GM06990 (cell line): Measurements from ENCODE around the gene C17orf50.

Source experiments
- DNase-seq: peaks from one replicate; pipeline ENCODE4 v3.0.0-alpha.2; 2011; ENCODE audit not compliant: insufficient read length; ENCODE audit errors: extremely low read depth
- H3K27me3 ChIP-seq: replicated peaks from 2 replicates; pipeline ENCODE4 v1.6.0; 2011; ENCODE audit warnings: low read length; ENCODE audit not compliant: control insufficient read depth, insufficient read depth
- H3K36me3 ChIP-seq: 2 replicates; pipeline ENCODE4 v1.5.1; 2011; ENCODE audit warnings: low read length; ENCODE audit not compliant: control insufficient read depth, insufficient read depth
- H3K4me3 ChIP-seq: replicated peaks from 2 replicates; pipeline ENCODE4 v1.5.1; 2011; ENCODE audit warnings: low read depth, mild to moderate bottlenecking, control low read depth, low read length
- TF ChIP-seq, protein P1 (sequence below): IDR thresholded peaks from 2 replicates; pipeline ENCODE4 v1.5.1; 2011; ENCODE audit warnings: low read length, control low read depth, mild to moderate bottlenecking, inconsistent platforms; ENCODE audit not compliant: insufficient read depth, poor library complexity, severe bottlenecking

C17orf50 gene

DNA sequence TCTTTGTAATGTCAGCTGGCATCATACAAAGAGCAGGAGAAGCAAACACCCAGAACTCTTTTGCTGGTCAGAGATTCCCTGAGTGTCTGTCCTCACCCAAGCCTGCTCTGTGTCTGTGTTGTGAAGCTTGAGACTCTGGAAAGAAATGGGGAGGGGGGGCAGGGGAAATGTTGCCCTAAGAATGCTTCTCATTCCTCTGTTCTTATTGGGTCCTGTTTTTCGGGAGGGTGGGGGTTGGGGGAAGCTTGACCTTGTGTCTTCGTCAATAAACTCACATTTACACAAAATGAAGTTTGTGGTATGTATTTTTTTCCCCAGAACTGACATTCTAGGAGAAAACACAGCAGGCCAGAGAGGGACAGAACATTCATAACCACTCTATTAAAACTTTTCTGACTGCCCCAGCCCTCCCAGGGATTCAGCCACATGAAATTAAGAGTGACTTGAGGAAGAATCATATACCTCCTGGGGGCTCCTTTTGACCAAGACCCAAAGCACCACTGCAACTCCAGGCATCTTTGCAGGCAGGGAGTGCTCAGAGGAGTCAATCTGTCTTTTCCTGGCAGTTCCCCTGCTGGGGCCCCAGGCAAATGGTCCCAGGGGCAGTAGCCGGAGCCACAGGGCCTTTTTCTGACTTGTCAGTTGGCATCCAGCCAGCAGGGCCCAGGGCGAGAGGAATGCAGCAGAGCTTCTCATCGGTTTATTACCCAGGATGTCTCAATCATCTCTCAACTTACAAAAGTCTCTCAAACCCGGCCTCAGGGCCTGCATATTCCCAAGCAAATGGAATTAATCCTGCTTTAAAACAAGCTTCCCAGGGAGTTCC, 34.3 kb upstream of the C17orf50 start:
- TF ChIP-seq, protein P1, sequence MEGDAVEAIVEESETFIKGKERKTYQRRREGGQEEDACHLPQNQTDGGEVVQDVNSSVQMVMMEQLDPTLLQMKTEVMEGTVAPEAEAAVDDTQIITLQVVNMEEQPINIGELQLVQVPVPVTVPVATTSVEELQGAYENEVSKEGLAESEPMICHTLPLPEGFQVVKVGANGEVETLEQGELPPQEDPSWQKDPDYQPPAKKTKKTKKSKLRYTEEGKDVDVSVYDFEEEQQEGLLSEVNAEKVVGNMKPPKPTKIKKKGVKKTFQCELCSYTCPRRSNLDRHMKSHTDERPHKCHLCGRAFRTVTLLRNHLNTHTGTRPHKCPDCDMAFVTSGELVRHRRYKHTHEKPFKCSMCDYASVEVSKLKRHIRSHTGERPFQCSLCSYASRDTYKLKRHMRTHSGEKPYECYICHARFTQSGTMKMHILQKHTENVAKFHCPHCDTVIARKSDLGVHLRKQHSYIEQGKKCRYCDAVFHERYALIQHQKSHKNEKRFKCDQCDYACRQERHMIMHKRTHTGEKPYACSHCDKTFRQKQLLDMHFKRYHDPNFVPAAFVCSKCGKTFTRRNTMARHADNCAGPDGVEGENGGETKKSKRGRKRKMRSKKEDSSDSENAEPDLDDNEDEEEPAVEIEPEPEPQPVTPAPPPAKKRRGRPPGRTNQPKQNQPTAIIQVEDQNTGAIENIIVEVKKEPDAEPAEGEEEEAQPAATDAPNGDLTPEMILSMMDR, result no peak

GRCh38 chr17:35726953-35727460, 33.7 kb upstream of the C17orf50 start:
- no peak for DNase-seq
- H3K36me3 ChIP-seq, result peaks cover 9% of the 10 kb centered on the region
- peaks cover 2% of the 10 kb centered on the region; the same call in 1 of the 2 replicates for H3K27me3 ChIP-seq
- no peak overlapping the region for H3K4me3 ChIP-seq
- TF ChIP-seq, protein P1, result no peak

More for the DNA sequence above, 34.3 kb upstream of the C17orf50 start:
- Histone ChIP-seq H3K27me3 (peaks cover 2% of the 10 kb centered on the region; the same call in 1 of the 2 replicates), H3K36me3 (peaks cover 9% of the 10 kb centered on the region), H3K4me3 (no peak overlapping the region)
- no peak for DNase-seq

DNA sequence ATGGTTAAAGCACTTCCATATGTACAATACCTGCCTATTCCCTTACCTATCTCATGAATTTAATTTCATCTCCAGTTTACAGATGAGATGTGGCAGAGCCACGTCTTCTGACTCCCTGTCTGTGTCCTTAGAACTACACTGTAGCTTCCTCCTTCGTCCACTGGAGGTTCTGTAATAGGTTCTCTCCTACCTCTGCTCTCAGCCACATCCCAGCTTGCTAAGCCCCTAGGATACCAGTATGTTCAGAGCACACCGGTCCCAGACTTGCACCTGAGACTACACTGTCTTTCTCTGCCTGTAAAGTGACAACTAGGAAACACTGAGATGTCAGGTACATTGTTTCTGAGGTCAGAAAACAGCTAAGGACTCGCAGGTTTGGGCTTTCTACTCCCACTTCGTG, 33.1 kb upstream of the C17orf50 start:
- peaks cover 2% of the 10 kb centered on the region; the same call in 1 of the 2 replicates for H3K27me3 ChIP-seq
- TF ChIP-seq, protein P1, result no peak
- DNase-seq, result no peak
- no peak overlapping the region for H3K4me3 ChIP-seq
- peaks cover 9% of the 10 kb centered on the region for H3K36me3 ChIP-seq

DNA sequence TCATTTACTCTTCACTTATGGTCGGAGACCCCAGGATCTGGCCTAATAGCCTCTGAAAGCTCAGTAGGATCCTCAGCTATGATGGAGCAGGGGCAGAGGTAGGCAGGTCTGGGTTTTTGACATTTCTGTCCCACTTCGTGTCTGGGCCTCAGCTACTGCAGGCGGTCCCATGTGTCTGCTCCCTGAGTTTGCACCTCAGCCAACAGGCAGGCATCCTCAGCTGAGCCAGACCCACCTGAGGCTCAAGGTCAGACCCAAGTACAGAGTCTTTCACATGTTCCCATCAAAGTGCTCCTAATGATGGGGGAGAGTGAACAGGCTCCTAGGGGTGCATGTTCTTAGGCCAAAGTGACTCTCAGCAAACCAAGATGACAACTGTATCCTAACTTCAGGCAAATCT, 32.1 kb upstream of the C17orf50 start:
- peaks cover 7% of the 10 kb centered on the region for H3K36me3 ChIP-seq

GRCh38 chr17:35729405-35729833, 31.3 kb upstream of the C17orf50 start:
- no peak for DNase-seq
- Histone ChIP-seq H3K4me3 (no peak overlapping the region), H3K36me3 (peaks cover 3% of the 10 kb centered on the region), H3K27me3 (peaks cover 2% of the 10 kb centered on the region; the same call in 1 of the 2 replicates)
- TF ChIP-seq, protein P1, result no peak

More for the DNA sequence above, 32.1 kb upstream of the C17orf50 start:
- no peak overlapping the region for H3K4me3 ChIP-seq
- H3K27me3 ChIP-seq, result peaks cover 2% of the 10 kb centered on the region; the same call in 1 of the 2 replicates
- TF ChIP-seq, protein P1, result no peak
- DNase-seq, result no peak
